ENCODE data around the gene CBX2. TPM values are rescaled to one million over a fixed set of nuclear protein-coding genes. Genes with fewer than 3 reads are reported as not detected.
A peak's percentile ranks its signal among the peaks of the same experiment; 100 is the strongest.
"Not testable (repeated sequence)": the region's sequence is repeated elsewhere in the genome, so short reads cannot be mapped to it uniquely, and the experiment has no call there.

Gene CBX2
- total RNA-seq, 1 experiment from 2014 or later, result 18.0 TPM

GRCh38 chr17:79755591-79755990 is 22.4 kb upstream of the CBX2 start:
- in situ Hi-C loops (cut with HindIII; ENCODE audit: low pct_unique_long_range_greater_than_20kb, low sequenced_read_pairs), result no loop called here
- DNase-seq (ENCODE audit: low read depth, low spot score), result no peak

GRCh38 chr17:79757140-79757745 is 20.7 kb upstream of the CBX2 start:
- no peak for DNase-seq (ENCODE audit: low read depth, low spot score)
- in situ Hi-C loops (cut with HindIII; ENCODE audit: low pct_unique_long_range_greater_than_20kb, low sequenced_read_pairs), result no loop called here

GRCh38 chr17:79758271-79758670 is 19.7 kb upstream of the CBX2 start:
- DNase-seq (ENCODE audit: low read depth, low spot score), result no peak
- in situ Hi-C loops (cut with HindIII; ENCODE audit: low pct_unique_long_range_greater_than_20kb, low sequenced_read_pairs), result no loop called here

GRCh38 chr17:79760197-79760906 is 17.6 kb upstream of the CBX2 start:
- in situ Hi-C loops (cut with HindIII; ENCODE audit: low pct_unique_long_range_greater_than_20kb, low sequenced_read_pairs), result no loop called here
- no peak for DNase-seq (ENCODE audit: low read depth, low spot score)

GRCh38 chr17:79761894-79762589 is 15.9 kb upstream of the CBX2 start:
- in situ Hi-C loops (cut with HindIII; ENCODE audit: low pct_unique_long_range_greater_than_20kb, low sequenced_read_pairs), result no loop called here
- no peak for DNase-seq (ENCODE audit: low read depth, low spot score)

- DNase-seq (ENCODE audit: low read depth, low spot score), result peak; percentile 54
- in situ Hi-C loops (cut with HindIII; ENCODE audit: low pct_unique_long_range_greater_than_20kb, low sequenced_read_pairs), result no loop called here
Observed at GRCh38 chr17:79765708-79766107, 12.2 kb upstream of the CBX2 start.

GRCh38 chr17:79769570-79770506 is 8.1 kb upstream of the CBX2 start:
- no peak for DNase-seq (ENCODE audit: low read depth, low spot score)
- in situ Hi-C loops (cut with HindIII; ENCODE audit: low pct_unique_long_range_greater_than_20kb, low sequenced_read_pairs), result no loop called here

- in situ Hi-C loops (cut with HindIII; ENCODE audit: low pct_unique_long_range_greater_than_20kb, low sequenced_read_pairs), result no loop called here
- DNase-seq (ENCODE audit: low read depth, low spot score), result no peak
Observed at GRCh38 chr17:79771276-79771675, 6.7 kb upstream of the CBX2 start.

GRCh38 chr17:79772726-79773125 is 5.2 kb upstream of the CBX2 start:
- DNase-seq (ENCODE audit: low read depth, low spot score); in situ Hi-C loops (cut with HindIII; ENCODE audit: low pct_unique_long_range_greater_than_20kb, low sequenced_read_pairs): not testable (repeated sequence)

- no peak for DNase-seq (ENCODE audit: low read depth, low spot score)
- in situ Hi-C loops (cut with HindIII; ENCODE audit: low pct_unique_long_range_greater_than_20kb, low sequenced_read_pairs), result no loop called here
Observed at GRCh38 chr17:79774561-79774975, 3.4 kb upstream of the CBX2 start.

GRCh38 chr17:79775632-79776031 is 2.3 kb upstream of the CBX2 start:
- in situ Hi-C loops (cut with HindIII; ENCODE audit: low pct_unique_long_range_greater_than_20kb, low sequenced_read_pairs), result loop anchor here (25.0 kb wide), 1 partner anchor 212 kb away; no protein-coding TSS in a partner anchor
- DNase-seq (ENCODE audit: low read depth, low spot score), result no peak

GRCh38 chr17:79776376-79777119 is 1.4 kb upstream of the CBX2 start:
- no peak for DNase-seq (ENCODE audit: low read depth, low spot score)
- in situ Hi-C loops (cut with HindIII; ENCODE audit: low pct_unique_long_range_greater_than_20kb, low sequenced_read_pairs), result loop anchor here (25.0 kb wide), 1 partner anchor 211 kb away; no protein-coding TSS in a partner anchor

GRCh38 chr17:79777120-79777893 is 641 bp upstream of the CBX2 start:
- peak; percentile 78 for DNase-seq (ENCODE audit: low read depth, low spot score)
- in situ Hi-C loops (cut with HindIII; ENCODE audit: low pct_unique_long_range_greater_than_20kb, low sequenced_read_pairs), result loop anchor here (25.0 kb wide), 1 partner anchor 210 kb away; no protein-coding TSS in a partner anchor

GRCh38 chr17:79778504-79779083 is 646 bp downstream of the CBX2 start:
- peak; percentile 46 for DNase-seq (ENCODE audit: low read depth, low spot score)
- in situ Hi-C loops (cut with HindIII; ENCODE audit: low pct_unique_long_range_greater_than_20kb, low sequenced_read_pairs), result loop anchor here (25.0 kb wide), 1 partner anchor 209 kb away; no protein-coding TSS in a partner anchor

GRCh38 chr17:79779084-79779529 is 1.2 kb downstream of the CBX2 start:
- DNase-seq (ENCODE audit: low read depth, low spot score), result no peak
- in situ Hi-C loops (cut with HindIII; ENCODE audit: low pct_unique_long_range_greater_than_20kb, low sequenced_read_pairs), result loop anchor here (25.0 kb wide), 1 partner anchor 208 kb away; no protein-coding TSS in a partner anchor
